ENCODE results near the gene CDK5. TPM values are rescaled to one million over a fixed set of nuclear protein-coding genes. Genes with fewer than 3 reads are reported as not detected.

CDK5 gene
- total and polyA plus RNA-seq, 9 of the 15 experiments (the other 6 are each of a cell fraction or from before 2014, with no cell fraction given): 3.2 to 38.0 (median 27.5) TPM

DNA sequence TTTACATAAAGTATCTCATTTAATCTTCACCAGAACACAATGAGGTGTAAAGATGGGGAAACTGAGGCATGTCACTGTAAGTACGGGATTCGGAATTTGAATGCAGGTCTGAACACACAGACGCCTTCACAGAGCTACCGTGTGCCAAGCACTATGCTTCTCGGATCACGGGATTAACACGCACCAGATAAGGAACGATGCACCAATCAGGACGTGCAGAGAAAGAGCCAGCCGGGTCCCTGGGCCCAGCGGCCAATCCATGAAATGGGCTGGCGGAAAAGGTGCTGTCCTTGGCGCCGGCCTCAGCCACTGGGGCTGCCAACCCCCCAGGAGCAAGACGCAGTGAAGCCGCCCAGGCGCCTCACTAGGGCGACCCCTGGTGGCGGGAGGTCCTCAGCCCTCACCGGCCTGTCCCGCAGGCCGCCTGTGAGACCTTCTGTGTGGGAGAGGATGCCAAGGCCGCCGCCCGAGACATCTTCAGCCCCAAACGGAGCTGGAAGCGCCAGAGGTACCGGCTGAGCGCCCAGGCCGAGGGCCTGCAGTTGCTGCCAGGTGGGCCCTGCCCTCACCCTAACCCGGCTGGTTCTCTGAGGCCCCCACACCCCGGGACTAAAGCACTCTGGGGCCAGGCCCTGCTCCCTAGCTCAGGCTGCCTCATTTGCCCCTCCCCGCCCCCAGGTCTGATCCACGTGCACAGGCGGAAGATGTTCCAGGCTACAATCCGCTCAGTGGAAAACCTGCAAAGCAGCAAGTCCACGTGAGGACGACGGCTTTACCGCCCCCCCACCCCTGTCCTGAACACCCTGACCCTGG, 49.0 kb downstream of the CDK5 start (continued):
- TF ChIP-seq, protein P1, sequence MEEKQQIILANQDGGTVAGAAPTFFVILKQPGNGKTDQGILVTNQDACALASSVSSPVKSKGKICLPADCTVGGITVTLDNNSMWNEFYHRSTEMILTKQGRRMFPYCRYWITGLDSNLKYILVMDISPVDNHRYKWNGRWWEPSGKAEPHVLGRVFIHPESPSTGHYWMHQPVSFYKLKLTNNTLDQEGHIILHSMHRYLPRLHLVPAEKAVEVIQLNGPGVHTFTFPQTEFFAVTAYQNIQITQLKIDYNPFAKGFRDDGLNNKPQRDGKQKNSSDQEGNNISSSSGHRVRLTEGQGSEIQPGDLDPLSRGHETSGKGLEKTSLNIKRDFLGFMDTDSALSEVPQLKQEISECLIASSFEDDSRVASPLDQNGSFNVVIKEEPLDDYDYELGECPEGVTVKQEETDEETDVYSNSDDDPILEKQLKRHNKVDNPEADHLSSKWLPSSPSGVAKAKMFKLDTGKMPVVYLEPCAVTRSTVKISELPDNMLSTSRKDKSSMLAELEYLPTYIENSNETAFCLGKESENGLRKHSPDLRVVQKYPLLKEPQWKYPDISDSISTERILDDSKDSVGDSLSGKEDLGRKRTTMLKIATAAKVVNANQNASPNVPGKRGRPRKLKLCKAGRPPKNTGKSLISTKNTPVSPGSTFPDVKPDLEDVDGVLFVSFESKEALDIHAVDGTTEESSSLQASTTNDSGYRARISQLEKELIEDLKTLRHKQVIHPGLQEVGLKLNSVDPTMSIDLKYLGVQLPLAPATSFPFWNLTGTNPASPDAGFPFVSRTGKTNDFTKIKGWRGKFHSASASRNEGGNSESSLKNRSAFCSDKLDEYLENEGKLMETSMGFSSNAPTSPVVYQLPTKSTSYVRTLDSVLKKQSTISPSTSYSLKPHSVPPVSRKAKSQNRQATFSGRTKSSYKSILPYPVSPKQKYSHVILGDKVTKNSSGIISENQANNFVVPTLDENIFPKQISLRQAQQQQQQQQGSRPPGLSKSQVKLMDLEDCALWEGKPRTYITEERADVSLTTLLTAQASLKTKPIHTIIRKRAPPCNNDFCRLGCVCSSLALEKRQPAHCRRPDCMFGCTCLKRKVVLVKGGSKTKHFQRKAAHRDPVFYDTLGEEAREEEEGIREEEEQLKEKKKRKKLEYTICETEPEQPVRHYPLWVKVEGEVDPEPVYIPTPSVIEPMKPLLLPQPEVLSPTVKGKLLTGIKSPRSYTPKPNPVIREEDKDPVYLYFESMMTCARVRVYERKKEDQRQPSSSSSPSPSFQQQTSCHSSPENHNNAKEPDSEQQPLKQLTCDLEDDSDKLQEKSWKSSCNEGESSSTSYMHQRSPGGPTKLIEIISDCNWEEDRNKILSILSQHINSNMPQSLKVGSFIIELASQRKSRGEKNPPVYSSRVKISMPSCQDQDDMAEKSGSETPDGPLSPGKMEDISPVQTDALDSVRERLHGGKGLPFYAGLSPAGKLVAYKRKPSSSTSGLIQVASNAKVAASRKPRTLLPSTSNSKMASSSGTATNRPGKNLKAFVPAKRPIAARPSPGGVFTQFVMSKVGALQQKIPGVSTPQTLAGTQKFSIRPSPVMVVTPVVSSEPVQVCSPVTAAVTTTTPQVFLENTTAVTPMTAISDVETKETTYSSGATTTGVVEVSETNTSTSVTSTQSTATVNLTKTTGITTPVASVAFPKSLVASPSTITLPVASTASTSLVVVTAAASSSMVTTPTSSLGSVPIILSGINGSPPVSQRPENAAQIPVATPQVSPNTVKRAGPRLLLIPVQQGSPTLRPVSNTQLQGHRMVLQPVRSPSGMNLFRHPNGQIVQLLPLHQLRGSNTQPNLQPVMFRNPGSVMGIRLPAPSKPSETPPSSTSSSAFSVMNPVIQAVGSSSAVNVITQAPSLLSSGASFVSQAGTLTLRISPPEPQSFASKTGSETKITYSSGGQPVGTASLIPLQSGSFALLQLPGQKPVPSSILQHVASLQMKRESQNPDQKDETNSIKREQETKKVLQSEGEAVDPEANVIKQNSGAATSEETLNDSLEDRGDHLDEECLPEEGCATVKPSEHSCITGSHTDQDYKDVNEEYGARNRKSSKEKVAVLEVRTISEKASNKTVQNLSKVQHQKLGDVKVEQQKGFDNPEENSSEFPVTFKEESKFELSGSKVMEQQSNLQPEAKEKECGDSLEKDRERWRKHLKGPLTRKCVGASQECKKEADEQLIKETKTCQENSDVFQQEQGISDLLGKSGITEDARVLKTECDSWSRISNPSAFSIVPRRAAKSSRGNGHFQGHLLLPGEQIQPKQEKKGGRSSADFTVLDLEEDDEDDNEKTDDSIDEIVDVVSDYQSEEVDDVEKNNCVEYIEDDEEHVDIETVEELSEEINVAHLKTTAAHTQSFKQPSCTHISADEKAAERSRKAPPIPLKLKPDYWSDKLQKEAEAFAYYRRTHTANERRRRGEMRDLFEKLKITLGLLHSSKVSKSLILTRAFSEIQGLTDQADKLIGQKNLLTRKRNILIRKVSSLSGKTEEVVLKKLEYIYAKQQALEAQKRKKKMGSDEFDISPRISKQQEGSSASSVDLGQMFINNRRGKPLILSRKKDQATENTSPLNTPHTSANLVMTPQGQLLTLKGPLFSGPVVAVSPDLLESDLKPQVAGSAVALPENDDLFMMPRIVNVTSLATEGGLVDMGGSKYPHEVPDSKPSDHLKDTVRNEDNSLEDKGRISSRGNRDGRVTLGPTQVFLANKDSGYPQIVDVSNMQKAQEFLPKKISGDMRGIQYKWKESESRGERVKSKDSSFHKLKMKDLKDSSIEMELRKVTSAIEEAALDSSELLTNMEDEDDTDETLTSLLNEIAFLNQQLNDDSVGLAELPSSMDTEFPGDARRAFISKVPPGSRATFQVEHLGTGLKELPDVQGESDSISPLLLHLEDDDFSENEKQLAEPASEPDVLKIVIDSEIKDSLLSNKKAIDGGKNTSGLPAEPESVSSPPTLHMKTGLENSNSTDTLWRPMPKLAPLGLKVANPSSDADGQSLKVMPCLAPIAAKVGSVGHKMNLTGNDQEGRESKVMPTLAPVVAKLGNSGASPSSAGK (IDR thresholded peaks at IDR 0.05): peak; percentile 87
- TF ChIP-seq ARID2 (IDR thresholded peaks at IDR 0.05) (no peak; the same call in 1 of the 2 replicates), ZFP30 (CRISPR knock-in tag; IDR thresholded peaks at IDR 0.05; ENCODE audit: borderline replicate concordance) (no peak), FOXP1 (CRISPR knock-in tag; IDR thresholded peaks at IDR 0.05) (0 out of 2 replicates have a peak, but pooled peaks have one; percentile 63), ZKSCAN1 (IDR thresholded peaks at IDR 0.05; ENCODE audit: low read depth, low read length) (peak; percentile 86), ZNF696 (CRISPR knock-in tag; conservative IDR thresholded peaks at IDR 0.05) (no peak), WHSC1 (IDR thresholded peaks at IDR 0.05; ENCODE audit: low read length) (no peak), SP2 (IDR thresholded peaks at IDR 0.05; ENCODE audit: extremely low read depth, low read depth, low read length, poor library complexity, severe bottlenecking) (peak; percentile 88), HDAC6 (IDR thresholded peaks at IDR 0.05; ENCODE audit: low read depth, low read length) (no peak)
- TF ChIP-seq, protein P2, sequence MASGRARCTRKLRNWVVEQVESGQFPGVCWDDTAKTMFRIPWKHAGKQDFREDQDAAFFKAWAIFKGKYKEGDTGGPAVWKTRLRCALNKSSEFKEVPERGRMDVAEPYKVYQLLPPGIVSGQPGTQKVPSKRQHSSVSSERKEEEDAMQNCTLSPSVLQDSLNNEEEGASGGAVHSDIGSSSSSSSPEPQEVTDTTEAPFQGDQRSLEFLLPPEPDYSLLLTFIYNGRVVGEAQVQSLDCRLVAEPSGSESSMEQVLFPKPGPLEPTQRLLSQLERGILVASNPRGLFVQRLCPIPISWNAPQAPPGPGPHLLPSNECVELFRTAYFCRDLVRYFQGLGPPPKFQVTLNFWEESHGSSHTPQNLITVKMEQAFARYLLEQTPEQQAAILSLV (tag; IDR thresholded peaks at IDR 0.05): no peak
- TF ChIP-seq, protein P3, sequence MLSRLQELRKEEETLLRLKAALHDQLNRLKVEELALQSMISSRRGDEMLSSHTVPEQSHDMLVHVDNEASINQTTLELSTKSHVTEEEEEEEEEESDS (CRISPR knock-in tag; IDR thresholded peaks at IDR 0.05): no peak

Measured in K562 (cell line).